ENCODE results near the gene UBE2O. TPM values are rescaled to one million over a fixed set of nuclear protein-coding genes. Genes with fewer than 3 reads are reported as not detected.

UBE2O gene
- total and polyA plus RNA-seq, 2 donors from 2014 or later: 5.5 to 21.3 TPM

GRCh38 chr17:76477576-76477975 is 24.6 kb upstream of the UBE2O start:
- Histone ChIP-seq H3K9ac (ENCODE audit: low read length in 3 of 3) (no peak overlapping the region), H3K36me3 (ENCODE audit: control insufficient read depth in 2 of 3, insufficient read depth in 3 of 3, low read length in 3 of 3) (no peaks in the 10 kb centered on the region), H3K9me3 (ENCODE audit: control insufficient read depth in 2 of 3, insufficient read depth in 1 of 3, low read length in 3 of 3) (no peaks in the 10 kb centered on the region), H3K4me1 (ENCODE audit: control insufficient read depth in 2 of 3, insufficient read depth in 2 of 3, low read depth in 1 of 3, low read length in 3 of 3) (no peaks in the 10 kb centered on the region), H3K4me3 (ENCODE audit: low read length in 3 of 3) (no peak overlapping the region), H3K27ac (ENCODE audit: low read depth in 2 of 2, low read length in 2 of 2) (no peak overlapping the region), H3K27me3 (ENCODE audit: control insufficient read depth, insufficient read depth, low read length) (no peaks in the 10 kb centered on the region)
- FAIRE-seq: no peak
- no peak for TF ChIP-seq CTCF (IDR thresholded peaks at IDR 0.05; ENCODE audit: borderline replicate concordance, extremely low read depth, insufficient read depth)
- intact Hi-C loops (cut with DNase I): no loop called here
- no peak for DNase-seq

GRCh38 chr17:76476736-76477135 is 23.8 kb upstream of the UBE2O start:
- H3K36me3 ChIP-seq (ENCODE audit: control insufficient read depth in 2 of 3, insufficient read depth in 3 of 3, low read length in 3 of 3): no peaks in the 10 kb centered on the region
- FAIRE-seq: no peak

GRCh38 chr17:76475302-76475701 is 22.4 kb upstream of the UBE2O start:
- no peaks in the 10 kb centered on the region for H3K36me3 ChIP-seq (ENCODE audit: control insufficient read depth in 2 of 3, insufficient read depth in 3 of 3, low read length in 3 of 3)
- H3K4me3 ChIP-seq (ENCODE audit: low read length in 3 of 3): no peak overlapping the region
- no peaks in the 10 kb centered on the region for H3K4me1 ChIP-seq (ENCODE audit: control insufficient read depth in 2 of 3, insufficient read depth in 2 of 3, low read depth in 1 of 3, low read length in 3 of 3)
- H3K9ac ChIP-seq (ENCODE audit: low read length in 3 of 3): no peak overlapping the region
- intact Hi-C loops (cut with DNase I): no loop called here
- H3K27ac ChIP-seq (ENCODE audit: low read depth in 2 of 2, low read length in 2 of 2): no peak overlapping the region
- H3K9me3 ChIP-seq (ENCODE audit: control insufficient read depth in 2 of 3, insufficient read depth in 1 of 3, low read length in 3 of 3): no peaks in the 10 kb centered on the region
- FAIRE-seq: no peak
- TF ChIP-seq CTCF (IDR thresholded peaks at IDR 0.05; ENCODE audit: borderline replicate concordance, extremely low read depth, insufficient read depth): no peak
- DNase-seq: no peak
- no peaks in the 10 kb centered on the region for H3K27me3 ChIP-seq (ENCODE audit: control insufficient read depth, insufficient read depth, low read length)

More at GRCh38 chr17:76476736-76477135, 23.8 kb upstream of the UBE2O start:
- H3K9me3 ChIP-seq (ENCODE audit: control insufficient read depth in 2 of 3, insufficient read depth in 1 of 3, low read length in 3 of 3): no peaks in the 10 kb centered on the region
- peak in 1 of 5 donors; percentile 72 for DNase-seq
- TF ChIP-seq CTCF (IDR thresholded peaks at IDR 0.05; ENCODE audit: borderline replicate concordance, extremely low read depth, insufficient read depth): no peak
- no peaks in the 10 kb centered on the region for H3K4me1 ChIP-seq (ENCODE audit: control insufficient read depth in 2 of 3, insufficient read depth in 2 of 3, low read depth in 1 of 3, low read length in 3 of 3)
- H3K9ac ChIP-seq (ENCODE audit: low read length in 3 of 3): no peak overlapping the region
- no peak overlapping the region for H3K27ac ChIP-seq (ENCODE audit: low read depth in 2 of 2, low read length in 2 of 2)
- H3K4me3 ChIP-seq (ENCODE audit: low read length in 3 of 3): no peak overlapping the region
- no peaks in the 10 kb centered on the region for H3K27me3 ChIP-seq (ENCODE audit: control insufficient read depth, insufficient read depth, low read length)
- intact Hi-C loops (cut with DNase I): no loop called here

GRCh38 chr17:76474894-76475293 is 21.9 kb upstream of the UBE2O start:
- Histone ChIP-seq H3K4me1 (ENCODE audit: control insufficient read depth in 2 of 3, insufficient read depth in 2 of 3, low read depth in 1 of 3, low read length in 3 of 3) (no peaks in the 10 kb centered on the region), H3K9ac (ENCODE audit: low read length in 3 of 3) (no peak overlapping the region), H3K27me3 (ENCODE audit: control insufficient read depth, insufficient read depth, low read length) (no peaks in the 10 kb centered on the region), H3K27ac (ENCODE audit: low read depth in 2 of 2, low read length in 2 of 2) (no peak overlapping the region), H3K4me3 (ENCODE audit: low read length in 3 of 3) (no peak overlapping the region), H3K9me3 (ENCODE audit: control insufficient read depth in 2 of 3, insufficient read depth in 1 of 3, low read length in 3 of 3) (no peaks in the 10 kb centered on the region), H3K36me3 (ENCODE audit: control insufficient read depth in 2 of 3, insufficient read depth in 3 of 3, low read length in 3 of 3) (no peaks in the 10 kb centered on the region)
- DNase-seq: peak in 1 of 5 donors; percentile 58
- no peak for TF ChIP-seq CTCF (IDR thresholded peaks at IDR 0.05; ENCODE audit: borderline replicate concordance, extremely low read depth, insufficient read depth)
- intact Hi-C loops (cut with DNase I): no loop called here
- FAIRE-seq: no peak

Measured in kidney (tissue), 14 donors.